ENCODE data around the gene RFK. TPM values are rescaled to one million over a fixed set of nuclear protein-coding genes. Genes with fewer than 3 reads are reported as not detected.
A peak's percentile ranks its signal among the peaks of the same experiment; 100 is the strongest.

The RFK gene
- total and polyA plus RNA-seq, 9 of the 15 experiments (the other 6 are each of a cell fraction or from before 2014, with no cell fraction given) = 3.8 to 51.1 (median 14.8) TPM

DNA sequence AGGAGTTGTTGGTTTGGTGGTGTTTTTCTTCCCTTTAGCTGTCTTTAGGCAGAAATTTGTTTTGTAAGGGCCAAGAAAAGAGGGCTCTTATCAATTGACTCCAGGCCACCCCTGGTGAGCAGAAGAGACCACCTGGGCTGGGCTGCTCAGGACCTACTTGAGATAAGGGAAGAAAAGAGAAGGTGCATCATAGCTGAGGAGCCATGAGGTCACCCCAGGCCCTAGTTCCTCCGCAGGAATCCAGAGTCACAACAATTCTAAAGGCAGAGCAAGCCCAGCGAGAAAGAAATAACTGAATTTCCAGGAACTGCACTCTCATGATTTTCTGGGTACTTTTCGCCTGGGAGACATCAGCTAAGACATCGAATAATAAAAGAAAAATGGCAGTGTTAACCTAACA lies 34.9 kb downstream of the RFK start (continued):
- TF ChIP-seq NFATC3 (IDR thresholded peaks at IDR 0.05) (no peak), CREB1 (IDR thresholded peaks at IDR 0.05) (peak; percentile 42; the same call in 1 of the 2 replicates), CREB1 (CRISPR knock-in tag; IDR thresholded peaks at IDR 0.05) (no peak; the same call in 1 of the 2 replicates), TEAD2 (tag; IDR thresholded peaks at IDR 0.05) (no peak), ELF4 (CRISPR knock-in tag; IDR thresholded peaks at IDR 0.05) (no peak), HNRNPH1 (optimal IDR thresholded peaks at IDR 0.05; ENCODE audit: low read depth, low read length) (no peak), TAF1 (IDR thresholded peaks at IDR 0.05; ENCODE audit: control insufficient read depth, extremely low read depth, insufficient read depth, low read length, severe bottlenecking) (no peak), RUNX1 (IDR thresholded peaks at IDR 0.05; ENCODE audit: low read depth) (no peak), ZNF511 (CRISPR knock-in tag; IDR thresholded peaks at IDR 0.05) (no peak), RBFOX2 (IDR thresholded peaks at IDR 0.05; ENCODE audit: low read depth, low read length) (no peak), SNAPC5 (CRISPR knock-in tag; IDR thresholded peaks at IDR 0.05) (no peak), HDAC2 (IDR thresholded peaks at IDR 0.05) (peak; percentile 78), ZC3H4 (CRISPR knock-in tag; IDR thresholded peaks at IDR 0.05; ENCODE audit: borderline replicate concordance) (no peak), ZNF23 (CRISPR knock-in tag; IDR thresholded peaks at IDR 0.05) (no peak), ESRRA (IDR thresholded peaks at IDR 0.05; ENCODE audit: borderline replicate concordance, low read depth) (0 out of 2 replicates have a peak, but pooled peaks have one; percentile 24), TAF9B (IDR thresholded peaks at IDR 0.05; ENCODE audit: partially characterized antibody) (no peak), PHB (CRISPR knock-in tag; IDR thresholded peaks at IDR 0.05) (no peak)
- TF ChIP-seq, protein P1, sequence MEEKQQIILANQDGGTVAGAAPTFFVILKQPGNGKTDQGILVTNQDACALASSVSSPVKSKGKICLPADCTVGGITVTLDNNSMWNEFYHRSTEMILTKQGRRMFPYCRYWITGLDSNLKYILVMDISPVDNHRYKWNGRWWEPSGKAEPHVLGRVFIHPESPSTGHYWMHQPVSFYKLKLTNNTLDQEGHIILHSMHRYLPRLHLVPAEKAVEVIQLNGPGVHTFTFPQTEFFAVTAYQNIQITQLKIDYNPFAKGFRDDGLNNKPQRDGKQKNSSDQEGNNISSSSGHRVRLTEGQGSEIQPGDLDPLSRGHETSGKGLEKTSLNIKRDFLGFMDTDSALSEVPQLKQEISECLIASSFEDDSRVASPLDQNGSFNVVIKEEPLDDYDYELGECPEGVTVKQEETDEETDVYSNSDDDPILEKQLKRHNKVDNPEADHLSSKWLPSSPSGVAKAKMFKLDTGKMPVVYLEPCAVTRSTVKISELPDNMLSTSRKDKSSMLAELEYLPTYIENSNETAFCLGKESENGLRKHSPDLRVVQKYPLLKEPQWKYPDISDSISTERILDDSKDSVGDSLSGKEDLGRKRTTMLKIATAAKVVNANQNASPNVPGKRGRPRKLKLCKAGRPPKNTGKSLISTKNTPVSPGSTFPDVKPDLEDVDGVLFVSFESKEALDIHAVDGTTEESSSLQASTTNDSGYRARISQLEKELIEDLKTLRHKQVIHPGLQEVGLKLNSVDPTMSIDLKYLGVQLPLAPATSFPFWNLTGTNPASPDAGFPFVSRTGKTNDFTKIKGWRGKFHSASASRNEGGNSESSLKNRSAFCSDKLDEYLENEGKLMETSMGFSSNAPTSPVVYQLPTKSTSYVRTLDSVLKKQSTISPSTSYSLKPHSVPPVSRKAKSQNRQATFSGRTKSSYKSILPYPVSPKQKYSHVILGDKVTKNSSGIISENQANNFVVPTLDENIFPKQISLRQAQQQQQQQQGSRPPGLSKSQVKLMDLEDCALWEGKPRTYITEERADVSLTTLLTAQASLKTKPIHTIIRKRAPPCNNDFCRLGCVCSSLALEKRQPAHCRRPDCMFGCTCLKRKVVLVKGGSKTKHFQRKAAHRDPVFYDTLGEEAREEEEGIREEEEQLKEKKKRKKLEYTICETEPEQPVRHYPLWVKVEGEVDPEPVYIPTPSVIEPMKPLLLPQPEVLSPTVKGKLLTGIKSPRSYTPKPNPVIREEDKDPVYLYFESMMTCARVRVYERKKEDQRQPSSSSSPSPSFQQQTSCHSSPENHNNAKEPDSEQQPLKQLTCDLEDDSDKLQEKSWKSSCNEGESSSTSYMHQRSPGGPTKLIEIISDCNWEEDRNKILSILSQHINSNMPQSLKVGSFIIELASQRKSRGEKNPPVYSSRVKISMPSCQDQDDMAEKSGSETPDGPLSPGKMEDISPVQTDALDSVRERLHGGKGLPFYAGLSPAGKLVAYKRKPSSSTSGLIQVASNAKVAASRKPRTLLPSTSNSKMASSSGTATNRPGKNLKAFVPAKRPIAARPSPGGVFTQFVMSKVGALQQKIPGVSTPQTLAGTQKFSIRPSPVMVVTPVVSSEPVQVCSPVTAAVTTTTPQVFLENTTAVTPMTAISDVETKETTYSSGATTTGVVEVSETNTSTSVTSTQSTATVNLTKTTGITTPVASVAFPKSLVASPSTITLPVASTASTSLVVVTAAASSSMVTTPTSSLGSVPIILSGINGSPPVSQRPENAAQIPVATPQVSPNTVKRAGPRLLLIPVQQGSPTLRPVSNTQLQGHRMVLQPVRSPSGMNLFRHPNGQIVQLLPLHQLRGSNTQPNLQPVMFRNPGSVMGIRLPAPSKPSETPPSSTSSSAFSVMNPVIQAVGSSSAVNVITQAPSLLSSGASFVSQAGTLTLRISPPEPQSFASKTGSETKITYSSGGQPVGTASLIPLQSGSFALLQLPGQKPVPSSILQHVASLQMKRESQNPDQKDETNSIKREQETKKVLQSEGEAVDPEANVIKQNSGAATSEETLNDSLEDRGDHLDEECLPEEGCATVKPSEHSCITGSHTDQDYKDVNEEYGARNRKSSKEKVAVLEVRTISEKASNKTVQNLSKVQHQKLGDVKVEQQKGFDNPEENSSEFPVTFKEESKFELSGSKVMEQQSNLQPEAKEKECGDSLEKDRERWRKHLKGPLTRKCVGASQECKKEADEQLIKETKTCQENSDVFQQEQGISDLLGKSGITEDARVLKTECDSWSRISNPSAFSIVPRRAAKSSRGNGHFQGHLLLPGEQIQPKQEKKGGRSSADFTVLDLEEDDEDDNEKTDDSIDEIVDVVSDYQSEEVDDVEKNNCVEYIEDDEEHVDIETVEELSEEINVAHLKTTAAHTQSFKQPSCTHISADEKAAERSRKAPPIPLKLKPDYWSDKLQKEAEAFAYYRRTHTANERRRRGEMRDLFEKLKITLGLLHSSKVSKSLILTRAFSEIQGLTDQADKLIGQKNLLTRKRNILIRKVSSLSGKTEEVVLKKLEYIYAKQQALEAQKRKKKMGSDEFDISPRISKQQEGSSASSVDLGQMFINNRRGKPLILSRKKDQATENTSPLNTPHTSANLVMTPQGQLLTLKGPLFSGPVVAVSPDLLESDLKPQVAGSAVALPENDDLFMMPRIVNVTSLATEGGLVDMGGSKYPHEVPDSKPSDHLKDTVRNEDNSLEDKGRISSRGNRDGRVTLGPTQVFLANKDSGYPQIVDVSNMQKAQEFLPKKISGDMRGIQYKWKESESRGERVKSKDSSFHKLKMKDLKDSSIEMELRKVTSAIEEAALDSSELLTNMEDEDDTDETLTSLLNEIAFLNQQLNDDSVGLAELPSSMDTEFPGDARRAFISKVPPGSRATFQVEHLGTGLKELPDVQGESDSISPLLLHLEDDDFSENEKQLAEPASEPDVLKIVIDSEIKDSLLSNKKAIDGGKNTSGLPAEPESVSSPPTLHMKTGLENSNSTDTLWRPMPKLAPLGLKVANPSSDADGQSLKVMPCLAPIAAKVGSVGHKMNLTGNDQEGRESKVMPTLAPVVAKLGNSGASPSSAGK (IDR thresholded peaks at IDR 0.05) = no peak
